T-helper 1 cell (primary cell): ENCODE results near the gene MAML1.

Source experiments
- DNase-seq, 5 donors: peaks; one replicate each; pipeline ENCODE4 v3.0.0-alpha.2; 2012 to 2020

Gene MAML1

DNA sequence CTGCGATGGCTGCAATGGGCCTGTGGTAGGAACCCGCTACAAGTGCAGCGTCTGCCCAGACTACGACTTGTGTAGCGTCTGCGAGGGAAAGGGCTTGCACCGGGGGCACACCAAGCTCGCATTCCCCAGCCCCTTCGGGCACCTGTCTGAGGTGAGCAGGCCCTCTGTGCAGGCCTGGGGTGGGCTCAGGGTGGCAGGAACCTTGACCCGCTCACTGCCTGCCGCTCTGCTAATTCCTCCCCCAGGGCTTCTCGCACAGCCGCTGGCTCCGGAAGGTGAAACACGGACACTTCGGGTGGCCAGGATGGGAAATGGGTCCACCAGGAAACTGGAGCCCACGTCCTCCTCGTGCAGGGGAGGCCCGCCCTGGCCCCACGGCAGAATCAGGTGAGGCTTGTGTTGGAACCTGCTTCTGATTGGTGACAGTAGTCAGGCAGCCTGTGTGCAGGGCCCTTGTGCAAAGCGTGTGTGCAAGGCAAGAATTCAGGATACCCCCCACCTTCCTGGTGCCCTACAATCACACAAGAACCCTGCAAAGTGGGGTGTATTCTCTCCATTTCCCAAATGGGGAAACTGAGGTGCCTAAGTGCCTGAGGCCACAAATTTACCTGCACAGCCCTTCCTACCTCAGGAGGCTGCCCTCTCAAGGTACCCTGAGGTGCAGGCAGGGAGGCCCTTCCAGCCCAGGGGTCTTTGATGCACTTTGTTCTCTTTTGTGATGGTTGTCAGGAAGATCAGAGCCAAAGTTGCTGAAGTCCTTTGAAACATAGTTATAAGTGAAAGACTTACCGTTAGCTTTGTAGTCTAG is 91.5 kb downstream of the MAML1 start:
- DNase-seq = no peak

DNA sequence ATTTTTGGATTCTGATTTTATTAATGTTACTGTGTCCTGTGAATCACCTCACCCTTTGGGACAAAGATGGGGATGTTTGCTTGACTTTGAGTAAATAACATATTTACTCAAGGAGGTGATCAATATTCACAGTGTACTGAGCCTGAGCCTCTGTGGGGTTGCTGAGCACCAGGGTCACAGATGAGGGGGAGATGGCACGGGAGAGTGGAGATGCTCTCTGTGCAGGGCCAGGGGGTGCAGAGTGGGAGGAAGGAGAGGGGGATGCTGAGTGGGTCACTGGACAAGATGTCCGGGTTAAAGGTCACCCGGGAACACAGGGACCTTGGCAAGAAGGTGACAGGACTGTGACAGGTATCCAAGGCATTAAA is 92.1 kb downstream of the MAML1 start:
- DNase-seq = no peak

DNA sequence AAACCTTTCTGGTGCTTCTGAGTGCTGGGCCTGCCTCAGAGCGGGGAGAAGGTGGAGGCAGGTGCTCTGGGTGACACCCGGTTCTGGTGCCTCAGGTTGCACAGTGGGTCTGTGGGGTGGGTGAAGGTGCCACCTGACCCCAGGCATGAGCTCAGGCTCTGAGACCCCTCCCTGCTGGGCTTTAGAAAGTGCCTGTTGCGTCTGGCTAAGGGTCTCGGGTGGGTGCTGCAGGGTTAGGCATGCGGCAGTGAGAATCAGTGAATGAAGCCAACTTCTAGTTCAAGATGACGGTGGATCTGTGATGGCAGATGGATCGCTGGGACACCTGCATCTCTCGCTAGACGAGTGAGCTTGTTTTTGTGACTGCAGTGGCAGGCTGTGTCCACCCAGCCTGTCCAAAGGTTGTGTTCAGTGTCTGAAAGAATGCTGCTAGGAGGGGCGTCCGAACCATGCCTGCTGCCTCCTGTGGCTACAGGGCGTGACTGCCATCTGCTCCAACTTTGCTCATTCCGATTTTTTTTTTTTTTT is 93.1 kb downstream of the MAML1 start:
- no peak for DNase-seq
